NK-92 (cell line): ENCODE measurements around the gene ITPR1.

Source experiments
- DNase-seq: peaks from one replicate; lab custom pipeline; 2025; ENCODE audit not compliant: unreplicated experiment; lab: John Stamatoyannopoulos, UW

Gene ITPR1

GRCh38 chr3:4564928-4565586, 71.9 kb downstream of the ITPR1 start:
- DNase-seq: no peak

DNA sequence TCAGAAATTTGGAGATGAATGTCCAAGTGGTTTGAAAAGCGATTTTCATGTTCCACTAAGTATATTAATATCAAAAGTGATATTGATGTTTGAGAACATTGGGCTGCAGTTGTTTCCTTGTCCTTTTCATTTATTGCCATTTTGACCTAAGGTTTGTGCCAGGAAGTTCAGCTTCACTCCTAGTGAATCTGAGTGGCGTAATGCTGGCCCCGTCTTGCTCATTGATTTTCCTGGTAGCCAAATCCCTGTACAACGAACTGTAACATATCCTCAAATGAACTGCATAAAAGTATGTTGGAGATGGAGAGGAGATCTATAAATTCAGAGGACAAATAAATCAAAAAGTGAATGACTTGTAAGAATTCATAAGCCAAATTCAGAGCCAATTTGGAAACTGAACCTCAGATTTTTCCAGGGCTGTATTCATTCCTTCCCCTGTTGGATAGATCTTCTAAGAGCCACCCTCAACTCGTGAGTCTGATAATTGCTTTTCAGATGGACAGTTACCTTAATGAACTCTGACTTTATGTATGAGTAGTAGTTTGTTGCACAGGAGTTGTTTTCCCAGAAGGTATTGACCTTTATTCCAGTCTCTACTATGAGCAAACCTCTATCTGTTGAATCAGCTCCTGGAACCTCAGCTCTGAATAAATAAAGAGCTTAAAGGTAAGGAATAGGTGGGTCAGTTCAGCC, 72.8 kb downstream of the ITPR1 start:
- DNase-seq: no peak

DNA sequence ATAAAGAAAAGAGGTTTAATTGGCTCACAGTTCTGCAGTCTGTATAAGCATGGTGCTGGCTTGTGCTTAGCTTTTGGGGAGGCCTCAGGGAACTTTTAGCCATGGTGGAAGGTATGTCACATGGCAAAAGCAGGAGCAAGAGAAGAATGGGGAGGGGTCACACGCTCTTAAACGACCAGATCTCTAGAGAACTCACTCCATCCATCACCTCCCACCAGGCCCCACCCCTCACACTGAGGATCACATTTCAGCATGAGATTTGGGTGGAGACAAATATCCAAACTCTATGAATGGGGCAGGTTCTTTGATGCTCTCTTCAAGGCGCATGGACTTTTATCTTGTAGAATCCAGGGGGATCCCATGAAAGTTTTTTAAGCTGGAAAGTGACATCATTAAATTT, 75.7 kb downstream of the ITPR1 start:
- DNase-seq: no peak

DNA sequence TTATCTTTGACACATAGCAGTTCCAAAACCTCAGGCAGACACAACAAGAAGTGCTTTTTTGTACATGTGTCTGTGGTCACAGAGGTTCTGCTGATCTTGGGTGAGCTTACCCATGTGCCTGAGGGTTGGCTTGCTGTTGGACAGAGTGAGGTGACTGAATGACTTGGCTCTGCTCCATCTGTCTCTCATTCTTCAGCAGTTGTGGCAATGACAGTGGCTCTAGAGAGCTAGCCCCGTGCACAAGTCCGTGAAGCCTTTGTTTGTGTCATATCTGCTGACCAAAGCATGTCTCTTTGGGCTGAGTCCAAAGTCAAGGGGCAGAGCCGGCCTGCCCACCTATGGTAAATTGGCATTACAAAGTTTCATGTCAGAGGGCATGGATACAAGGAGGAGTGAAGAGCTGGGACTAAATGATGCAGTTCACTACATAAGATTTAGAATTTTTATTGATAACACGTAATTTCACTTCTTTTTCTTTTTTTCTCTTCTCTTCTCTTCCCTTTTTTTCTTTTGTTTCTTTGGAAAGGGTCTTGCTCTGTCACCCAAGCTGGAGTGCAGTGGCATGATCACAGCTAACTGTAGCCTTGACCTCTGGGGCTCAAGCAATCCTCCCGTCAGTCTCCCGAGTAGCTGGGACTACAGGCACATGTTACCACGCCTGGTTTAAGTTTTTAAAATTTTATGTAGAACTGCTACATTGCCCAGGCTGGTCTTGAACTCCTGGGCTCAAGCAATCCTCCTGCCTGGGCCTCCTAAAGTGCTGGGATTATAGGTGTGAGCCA, 77.9 kb downstream of the ITPR1 start:
- DNase-seq: no peak

- no peak for DNase-seq
These were observed 78.7 kb downstream of the ITPR1 start for GRCh38 chr3:4571690-4572334.

DNA sequence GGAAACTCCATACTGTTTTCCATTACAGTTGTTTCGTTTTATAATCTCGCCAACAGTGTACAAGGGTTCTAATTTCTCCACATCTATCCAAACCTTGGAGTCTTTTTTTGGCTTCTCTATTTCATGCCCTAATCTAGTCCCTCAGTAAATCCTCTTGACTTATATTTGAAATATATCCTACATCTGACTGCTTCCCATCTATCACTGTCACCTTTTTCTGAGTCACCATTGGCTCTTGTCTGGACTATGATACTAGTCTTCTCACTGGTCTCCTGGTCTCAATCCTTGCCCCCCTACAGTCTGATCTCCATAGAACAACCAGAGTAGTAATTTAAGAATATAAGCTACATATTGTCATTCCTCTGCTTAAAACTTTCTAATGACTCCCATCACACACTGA, 80.0 kb downstream of the ITPR1 start:
- no peak for DNase-seq

DNA sequence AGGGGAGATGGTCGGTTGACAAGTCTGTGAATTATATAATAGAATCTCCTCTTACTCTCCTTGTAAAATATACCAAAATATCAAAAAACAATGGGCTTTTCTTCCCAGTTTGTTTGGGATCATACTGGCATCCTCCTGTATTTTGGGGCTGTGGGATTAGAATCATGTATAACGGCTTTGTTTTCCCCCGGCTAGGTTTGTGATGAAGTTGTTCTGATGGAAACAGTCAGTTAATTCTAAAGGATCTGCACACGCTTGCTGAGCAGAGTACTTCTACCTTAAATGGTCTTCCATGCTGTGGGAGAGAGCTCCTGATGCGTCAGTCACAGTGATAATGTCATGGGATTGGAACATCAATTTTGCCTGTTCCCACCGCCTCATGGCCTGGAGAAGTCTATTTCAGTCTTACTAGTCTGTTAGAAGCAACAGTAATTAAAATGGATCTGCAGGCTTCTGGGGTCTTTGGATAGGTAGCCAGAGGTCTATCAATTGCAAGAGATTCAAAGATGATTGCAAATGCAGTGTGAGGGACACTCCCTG, 81.3 kb downstream of the ITPR1 start:
- no peak for DNase-seq

- no peak for DNase-seq
These were observed 82.2 kb downstream of the ITPR1 start for GRCh38 chr3:4575381-4575780.

- DNase-seq: no peak
These were observed 84.6 kb downstream of the ITPR1 start for GRCh38 chr3:4577721-4578120.

DNA sequence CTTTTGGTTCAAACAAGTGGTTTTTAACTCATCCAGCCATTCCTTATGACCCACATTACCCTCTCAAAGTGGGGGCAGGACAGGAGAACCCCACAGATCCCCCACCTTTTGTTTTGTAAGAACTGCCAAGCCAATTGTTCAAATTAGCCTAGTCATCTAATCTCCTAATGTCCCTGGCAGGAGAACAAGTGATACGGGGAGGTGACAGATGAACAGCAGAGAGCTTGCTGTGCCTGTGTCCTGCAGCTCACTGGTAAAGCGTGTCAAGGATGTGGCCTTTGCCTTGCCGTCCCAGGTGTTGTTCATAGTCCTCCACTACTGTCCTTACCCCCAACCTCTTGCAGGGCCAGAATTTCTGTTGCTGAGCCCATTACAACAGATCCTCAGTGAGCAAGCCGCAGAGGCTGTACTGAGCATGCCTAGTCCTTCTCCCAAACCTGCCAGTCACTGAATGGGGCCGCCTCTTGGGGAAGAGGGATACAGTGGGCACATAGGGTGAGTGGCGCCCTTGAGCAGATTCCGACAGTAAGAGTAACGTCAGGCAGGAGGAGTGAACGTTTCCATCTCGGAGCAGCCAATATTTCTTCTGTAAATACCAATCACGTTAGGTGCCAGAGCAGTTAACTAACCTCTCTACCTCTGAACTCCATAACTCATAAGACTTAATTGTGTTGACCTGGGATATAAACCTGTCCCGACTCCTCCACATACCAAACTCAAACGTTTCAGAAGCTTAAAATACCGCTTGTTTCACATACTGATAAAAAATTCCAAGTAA, 87.4 kb downstream of the ITPR1 start:
- DNase-seq: no peak

DNA sequence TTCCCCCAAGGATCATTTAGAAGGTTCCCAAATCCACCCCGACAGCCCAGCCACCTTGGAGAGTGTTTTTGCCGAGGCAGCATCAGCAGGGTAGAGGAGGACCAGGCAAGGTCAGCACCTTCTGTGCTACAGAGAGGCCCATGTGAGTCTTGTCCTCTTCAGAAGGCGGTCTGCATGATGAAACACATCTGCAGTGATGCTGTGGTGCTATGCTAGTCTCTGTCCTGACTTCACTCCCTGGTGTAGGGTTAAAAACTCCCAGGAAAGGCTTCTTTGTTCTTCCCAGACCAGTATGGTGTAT, 87.9 kb downstream of the ITPR1 start:
- no peak for DNase-seq

DNA sequence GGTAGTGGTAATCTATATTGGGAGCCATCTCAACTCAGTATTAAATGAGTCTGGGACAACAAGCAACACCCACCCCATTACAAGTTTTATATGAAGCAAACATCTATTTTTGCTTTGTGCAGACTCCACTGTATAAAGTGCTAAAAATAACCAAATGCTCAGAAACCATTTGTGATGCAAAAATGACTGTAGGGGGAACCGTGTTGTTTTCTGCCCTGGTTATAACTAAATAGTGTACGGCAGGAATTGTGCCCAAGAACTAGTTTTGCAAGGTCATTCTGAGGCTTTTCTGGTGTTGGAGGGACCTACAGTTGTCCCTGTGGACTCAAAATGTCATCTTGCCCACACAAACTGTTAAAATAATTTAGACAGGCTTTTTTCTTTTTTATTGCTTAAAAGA, 88.3 kb downstream of the ITPR1 start:
- no peak for DNase-seq

- DNase-seq: no peak
These were observed 88.9 kb downstream of the ITPR1 start for GRCh38 chr3:4581920-4582611.

DNA sequence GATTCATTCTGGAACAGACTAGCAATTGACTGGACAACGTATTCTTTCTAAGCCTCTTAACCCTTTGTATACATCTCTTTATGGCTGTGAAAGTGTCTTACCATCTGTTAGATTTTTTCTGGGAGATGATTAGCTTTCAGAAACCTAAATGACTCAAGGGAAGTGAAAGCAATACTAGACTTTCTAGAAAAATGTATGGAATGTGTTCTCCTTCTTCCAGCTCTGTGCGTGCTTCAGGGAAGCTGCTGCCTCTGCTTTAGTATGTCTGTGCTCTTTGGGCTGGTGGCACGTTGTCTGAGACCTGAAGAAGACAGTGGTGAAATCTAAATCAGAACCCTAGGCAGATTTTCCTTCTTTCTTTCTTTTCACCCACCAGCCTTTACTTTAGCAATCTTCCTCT, 89.5 kb downstream of the ITPR1 start:
- no peak for DNase-seq

- no peak for DNase-seq
These were observed 90.3 kb downstream of the ITPR1 start for GRCh38 chr3:4583416-4583815.

GRCh38 chr3:4584456-4585249, 91.5 kb downstream of the ITPR1 start:
- DNase-seq: no peak

- DNase-seq: no peak
These were observed 93.2 kb downstream of the ITPR1 start for GRCh38 chr3:4586381-4586780.

GRCh38 chr3:4587061-4587837, 94.1 kb downstream of the ITPR1 start:
- DNase-seq: no peak

GRCh38 chr3:4587838-4588105, 94.6 kb downstream of the ITPR1 start:
- DNase-seq: no peak
